ENCODE measurements around the gene INPP5K. TPM values are rescaled to one million over a fixed set of nuclear protein-coding genes. Genes with fewer than 3 reads are reported as not detected.
"Not testable (repeated sequence)": the region's sequence is repeated elsewhere in the genome, so short reads cannot be mapped to it uniquely, and the experiment has no call there.

The INPP5K gene
- total and polyA plus RNA-seq, 4 donors = 22.5 to 38.9 (median 31.3) TPM

GRCh38 chr17:1529863-1530262 is 13.5 kb upstream of the INPP5K start:
- no CpG with 5 or more reads among the region's 2 CpGs for whole genome bisulfite sequencing (ENCODE audit: insufficient coverage)
- H3K4me1 ChIP-seq (ENCODE audit: control insufficient read depth, insufficient read depth, low read length) = no peaks in the 10 kb centered on the region
- H3K27me3 ChIP-seq (ENCODE audit: control insufficient read depth, insufficient read depth, low read length) = no peaks in the 10 kb centered on the region
- H3K9me3 ChIP-seq (ENCODE audit: control insufficient read depth, insufficient read depth, low read length) = no peaks in the 10 kb centered on the region
- H3K36me3 ChIP-seq (ENCODE audit: control insufficient read depth, insufficient read depth, low read length) = peaks cover 73% of the 10 kb centered on the region
- no peak overlapping the region for H3K27ac ChIP-seq (ENCODE audit: low read depth, low read length)
- no peak for DNase-seq (ENCODE audit: low read depth in 4 of 6, low spot score in 6 of 6)
- H3K4me3 ChIP-seq (ENCODE audit: low read depth, low read length) = no peak overlapping the region

DNA sequence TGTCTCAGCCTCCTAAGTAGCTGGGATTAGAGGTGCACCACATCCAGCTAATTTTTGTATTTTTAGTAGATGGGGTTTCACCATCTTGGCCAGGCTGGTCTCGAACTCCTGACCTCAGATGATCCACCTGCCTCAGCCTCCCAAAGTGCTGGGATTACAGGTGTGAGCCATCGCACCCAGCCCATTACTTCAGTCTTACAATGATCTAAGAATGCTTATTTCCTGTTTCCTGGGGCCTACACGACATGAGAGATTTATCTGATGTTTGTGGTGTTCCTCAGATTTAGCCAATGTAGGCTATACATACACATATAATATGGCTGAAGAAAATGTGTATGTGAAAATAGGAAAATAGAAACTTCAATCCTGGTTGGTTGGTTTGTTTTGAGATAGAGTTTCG is 10.5 kb upstream of the INPP5K start:
- H3K9me3 ChIP-seq (ENCODE audit: control insufficient read depth, insufficient read depth, low read length); H3K27ac ChIP-seq (ENCODE audit: low read depth, low read length); H3K27me3 ChIP-seq (ENCODE audit: control insufficient read depth, insufficient read depth, low read length); H3K4me1 ChIP-seq (ENCODE audit: control insufficient read depth, insufficient read depth, low read length); H3K4me3 ChIP-seq (ENCODE audit: low read depth, low read length); DNase-seq (ENCODE audit: low read depth in 4 of 6, low spot score in 6 of 6): not testable (repeated sequence)
- H3K36me3 ChIP-seq (ENCODE audit: control insufficient read depth, insufficient read depth, low read length) = peaks cover 60% of the 10 kb centered on the region
- WGBS (ENCODE audit: insufficient coverage) = 100% methylated on average over 1 of the region's 4 CpGs

- H3K36me3 ChIP-seq (ENCODE audit: control insufficient read depth, insufficient read depth, low read length) = peaks cover 52% of the 10 kb centered on the region
- H3K27ac ChIP-seq (ENCODE audit: low read depth, low read length) = no peak overlapping the region
- WGBS (ENCODE audit: insufficient coverage) = 89% methylated on average over 3 of the region's 5 CpGs
- DNase-seq (ENCODE audit: low read depth in 4 of 6, low spot score in 6 of 6) = no peak
- H3K4me1 ChIP-seq (ENCODE audit: control insufficient read depth, insufficient read depth, low read length) = peaks cover 7% of the 10 kb centered on the region
- no peaks in the 10 kb centered on the region for H3K9me3 ChIP-seq (ENCODE audit: control insufficient read depth, insufficient read depth, low read length)
- H3K27me3 ChIP-seq (ENCODE audit: control insufficient read depth, insufficient read depth, low read length) = no peaks in the 10 kb centered on the region
- H3K4me3 ChIP-seq (ENCODE audit: low read depth, low read length) = no peak overlapping the region
Observed at GRCh38 chr17:1522626-1523025, 6.2 kb upstream of the INPP5K start.

DNA sequence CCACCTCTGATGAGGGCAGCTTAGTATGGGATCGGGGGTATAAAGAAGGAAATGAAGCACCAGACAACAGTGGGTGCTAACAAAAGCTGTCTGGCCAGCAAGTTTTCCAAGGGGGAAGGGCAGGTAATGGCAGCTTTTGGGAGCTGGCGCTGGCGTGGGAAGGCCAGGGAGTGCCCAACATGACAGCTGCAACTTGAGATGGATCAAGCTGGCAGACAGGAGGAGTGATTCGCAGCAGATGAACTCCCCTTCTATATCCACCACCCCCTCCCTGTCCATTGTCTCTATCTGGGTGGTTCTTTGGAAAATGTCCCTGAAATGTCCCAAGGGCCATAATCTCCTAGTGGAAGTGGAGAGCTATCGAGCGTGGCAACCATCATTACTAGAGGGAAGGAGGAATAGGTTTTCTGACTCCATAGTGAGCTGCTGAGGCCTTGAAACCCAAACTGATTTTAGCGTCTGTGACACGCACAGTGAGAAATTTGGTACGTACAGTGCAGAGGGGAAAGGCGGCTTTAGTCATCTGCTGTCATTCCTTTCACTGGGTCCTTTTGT is 4.8 kb upstream of the INPP5K start:
- H3K36me3 ChIP-seq (ENCODE audit: control insufficient read depth, insufficient read depth, low read length) = peaks cover 42% of the 10 kb centered on the region
- no peak overlapping the region for H3K4me3 ChIP-seq (ENCODE audit: low read depth, low read length)
- WGBS (ENCODE audit: insufficient coverage) = 78% methylated on average over 7 of the region's 10 CpGs
- no peaks in the 10 kb centered on the region for H3K27me3 ChIP-seq (ENCODE audit: control insufficient read depth, insufficient read depth, low read length)
- peak in 1 of 6 donors; percentile 71 for DNase-seq (ENCODE audit: low read depth in 4 of 6, low spot score in 6 of 6)
- H3K4me1 ChIP-seq (ENCODE audit: control insufficient read depth, insufficient read depth, low read length) = peaks cover 14% of the 10 kb centered on the region
- H3K27ac ChIP-seq (ENCODE audit: low read depth, low read length) = no peak overlapping the region
- no peaks in the 10 kb centered on the region for H3K9me3 ChIP-seq (ENCODE audit: control insufficient read depth, insufficient read depth, low read length)

GRCh38 chr17:1519678-1520077 is 3.3 kb upstream of the INPP5K start:
- DNase-seq (ENCODE audit: low read depth in 4 of 6, low spot score in 6 of 6) = no peak
- H3K27me3 ChIP-seq (ENCODE audit: control insufficient read depth, insufficient read depth, low read length) = no peaks in the 10 kb centered on the region
- no peak overlapping the region for H3K27ac ChIP-seq (ENCODE audit: low read depth, low read length)
- peaks cover 35% of the 10 kb centered on the region for H3K36me3 ChIP-seq (ENCODE audit: control insufficient read depth, insufficient read depth, low read length)
- no peaks in the 10 kb centered on the region for H3K9me3 ChIP-seq (ENCODE audit: control insufficient read depth, insufficient read depth, low read length)
- H3K4me1 ChIP-seq (ENCODE audit: control insufficient read depth, insufficient read depth, low read length) = peaks cover 23% of the 10 kb centered on the region
- no peak overlapping the region for H3K4me3 ChIP-seq (ENCODE audit: low read depth, low read length)
- WGBS (ENCODE audit: insufficient coverage) = 94% methylated on average over 7 of the region's 7 CpGs

DNA sequence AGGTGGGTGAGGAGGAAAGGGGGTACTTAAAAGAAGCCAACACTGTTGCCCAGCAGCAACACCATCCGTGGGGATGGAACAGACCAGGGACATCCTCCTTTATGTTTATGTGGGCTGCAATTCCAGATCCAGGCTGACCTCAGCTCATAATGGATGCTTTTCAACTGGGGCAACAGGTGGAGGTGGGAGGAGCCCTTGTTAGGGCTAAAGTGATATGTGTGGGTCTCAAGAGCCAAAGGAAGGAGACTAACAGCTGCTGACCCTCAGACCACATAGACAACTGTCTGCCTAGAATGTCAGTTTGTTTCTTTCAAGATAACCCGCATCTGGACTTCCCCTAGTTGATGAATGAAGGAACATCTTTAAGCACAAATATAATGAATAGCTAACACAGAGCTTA is 2.0 kb upstream of the INPP5K start:
- WGBS (ENCODE audit: insufficient coverage) = 94% methylated on average over 1 of the region's 2 CpGs
- peaks cover 38% of the 10 kb centered on the region for H3K36me3 ChIP-seq (ENCODE audit: control insufficient read depth, insufficient read depth, low read length)
- H3K4me1 ChIP-seq (ENCODE audit: control insufficient read depth, insufficient read depth, low read length) = peaks cover 26% of the 10 kb centered on the region
- H3K27me3 ChIP-seq (ENCODE audit: control insufficient read depth, insufficient read depth, low read length) = no peaks in the 10 kb centered on the region
- DNase-seq (ENCODE audit: low read depth in 4 of 6, low spot score in 6 of 6) = no peak
- no peaks in the 10 kb centered on the region for H3K9me3 ChIP-seq (ENCODE audit: control insufficient read depth, insufficient read depth, low read length)
- H3K27ac ChIP-seq (ENCODE audit: low read depth, low read length) = no peak overlapping the region
- H3K4me3 ChIP-seq (ENCODE audit: low read depth, low read length) = no peak overlapping the region

GRCh38 chr17:1515640-1516387 is 598 bp downstream of the INPP5K start:
- H3K27ac ChIP-seq (ENCODE audit: low read depth, low read length) = peak overlapping the region; percentile 90
- H3K9me3 ChIP-seq (ENCODE audit: control insufficient read depth, insufficient read depth, low read length) = no peaks in the 10 kb centered on the region
- WGBS (ENCODE audit: insufficient coverage) = under 1% methylated on average over 24 of the region's 31 CpGs
- no peaks in the 10 kb centered on the region for H3K27me3 ChIP-seq (ENCODE audit: control insufficient read depth, insufficient read depth, low read length)
- H3K4me3 ChIP-seq (ENCODE audit: low read depth, low read length) = peak overlapping the region; percentile 78
- H3K4me1 ChIP-seq (ENCODE audit: control insufficient read depth, insufficient read depth, low read length) = peaks cover 45% of the 10 kb centered on the region
- H3K36me3 ChIP-seq (ENCODE audit: control insufficient read depth, insufficient read depth, low read length) = peaks cover 50% of the 10 kb centered on the region
- peak in 2 of 6 donors; percentile 80 to 81 for DNase-seq (ENCODE audit: low read depth in 4 of 6, low spot score in 6 of 6)

- no peak for DNase-seq (ENCODE audit: low read depth in 4 of 6, low spot score in 6 of 6)
- H3K36me3 ChIP-seq (ENCODE audit: control insufficient read depth, insufficient read depth, low read length) = peaks cover 58% of the 10 kb centered on the region
- H3K9me3 ChIP-seq (ENCODE audit: control insufficient read depth, insufficient read depth, low read length) = no peaks in the 10 kb centered on the region
- peaks cover 38% of the 10 kb centered on the region for H3K4me1 ChIP-seq (ENCODE audit: control insufficient read depth, insufficient read depth, low read length)
- H3K27ac ChIP-seq (ENCODE audit: low read depth, low read length) = peak overlapping the region; percentile 91
- no peak overlapping the region for H3K4me3 ChIP-seq (ENCODE audit: low read depth, low read length)
- WGBS (ENCODE audit: insufficient coverage) = 88% methylated on average over 1 of the region's 2 CpGs
- no peaks in the 10 kb centered on the region for H3K27me3 ChIP-seq (ENCODE audit: control insufficient read depth, insufficient read depth, low read length)
Observed at GRCh38 chr17:1512351-1512750, 4.1 kb downstream of the INPP5K start.

DNA sequence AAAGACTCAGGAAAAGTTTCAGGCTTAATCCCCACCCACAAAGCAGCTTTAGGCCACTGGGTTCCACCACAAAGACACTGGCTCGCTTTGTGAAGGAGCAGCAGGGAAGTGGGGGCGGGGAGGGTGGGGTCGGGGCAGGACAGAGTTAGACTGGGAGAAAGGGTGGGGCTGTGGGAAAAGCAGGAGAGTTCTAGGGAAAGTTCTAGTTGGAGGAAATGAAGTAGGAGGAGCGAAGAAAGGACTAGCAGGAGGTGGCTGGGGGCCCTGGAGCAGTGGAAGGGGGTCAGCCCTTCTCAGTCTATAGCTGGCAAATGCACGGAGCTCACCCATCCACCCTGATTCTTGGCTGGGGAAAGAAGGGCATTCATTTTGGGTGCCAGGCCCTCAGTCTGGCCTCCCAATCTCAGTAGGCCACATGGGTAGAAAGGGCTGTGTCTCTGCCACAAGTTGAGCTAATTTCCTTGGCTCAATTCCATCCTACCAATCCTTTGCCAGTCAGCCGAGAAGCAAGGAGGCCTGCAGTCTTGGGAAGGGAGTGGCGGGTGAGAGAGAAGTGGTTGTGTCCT is 4.6 kb downstream of the INPP5K start:
- peak overlapping the region; percentile 91 for H3K27ac ChIP-seq (ENCODE audit: low read depth, low read length)
- H3K4me1 ChIP-seq (ENCODE audit: control insufficient read depth, insufficient read depth, low read length) = peaks cover 36% of the 10 kb centered on the region
- 83% methylated on average over 3 of the region's 7 CpGs for WGBS (ENCODE audit: insufficient coverage)
- H3K27me3 ChIP-seq (ENCODE audit: control insufficient read depth, insufficient read depth, low read length) = no peaks in the 10 kb centered on the region
- DNase-seq (ENCODE audit: low read depth in 4 of 6, low spot score in 6 of 6) = peak in 1 of 6 donors; percentile 78
- peaks cover 63% of the 10 kb centered on the region for H3K36me3 ChIP-seq (ENCODE audit: control insufficient read depth, insufficient read depth, low read length)
- H3K9me3 ChIP-seq (ENCODE audit: control insufficient read depth, insufficient read depth, low read length) = no peaks in the 10 kb centered on the region
- no peak overlapping the region for H3K4me3 ChIP-seq (ENCODE audit: low read depth, low read length)

- H3K4me1 ChIP-seq (ENCODE audit: control insufficient read depth, insufficient read depth, low read length) = peaks cover 35% of the 10 kb centered on the region
- no peak overlapping the region for H3K4me3 ChIP-seq (ENCODE audit: low read depth, low read length)
- peaks cover 69% of the 10 kb centered on the region for H3K36me3 ChIP-seq (ENCODE audit: control insufficient read depth, insufficient read depth, low read length)
- 91% methylated on average over 10 of the region's 11 CpGs for WGBS (ENCODE audit: insufficient coverage)
- H3K9me3 ChIP-seq (ENCODE audit: control insufficient read depth, insufficient read depth, low read length) = no peaks in the 10 kb centered on the region
- H3K27me3 ChIP-seq (ENCODE audit: control insufficient read depth, insufficient read depth, low read length) = no peaks in the 10 kb centered on the region
- DNase-seq (ENCODE audit: low read depth in 4 of 6, low spot score in 6 of 6) = no peak
- H3K27ac ChIP-seq (ENCODE audit: low read depth, low read length) = peak overlapping the region; percentile 91
Observed at GRCh38 chr17:1511290-1511689, 5.1 kb downstream of the INPP5K start.

All from spinal cord (tissue), 10 donors.